BLaER1 (cell line): Measurements from ENCODE around the gene NAMPT.
"Not testable (repeated sequence)": the region's sequence is repeated elsewhere in the genome, so short reads cannot be mapped to it uniquely, and the experiment has no call there.

Experiments
- H3K27ac ChIP-seq: shearing (Covaris generic); formaldehyde crosslinking; 2 replicates; pipeline ENCODE4 v1.8.1; 2022
- H3K27me3 ChIP-seq: shearing (Covaris generic); formaldehyde crosslinking; 2 replicates; pipeline ENCODE4 v1.8.1; 2022
- H3K36me3 ChIP-seq: shearing (Covaris generic); formaldehyde crosslinking; 2 replicates; pipeline ENCODE4 v1.8.1; 2022
- H3K4me1 ChIP-seq: shearing (Covaris generic); formaldehyde crosslinking; 2 replicates; pipeline ENCODE4 v1.8.1; 2022
- H3K4me2 ChIP-seq: shearing (Covaris generic); formaldehyde crosslinking; 2 replicates; pipeline ENCODE4 v1.8.1; 2022
- H3K4me3 ChIP-seq: shearing (Covaris generic); formaldehyde crosslinking; 2 replicates; pipeline ENCODE4 v1.8.1; 2022
- H3K9ac ChIP-seq: shearing (Covaris generic); formaldehyde crosslinking; 2 replicates; pipeline ENCODE4 v1.8.1; 2022
- H3K9me3 ChIP-seq: shearing (Covaris generic); formaldehyde crosslinking; 2 replicates; pipeline ENCODE4 v1.8.1; 2022
- H4K20me1 ChIP-seq: shearing (Covaris generic); formaldehyde crosslinking; 2 replicates; pipeline ENCODE4 v1.8.1; 2022
- Cebpa-rat ChIP-seq: shearing (Covaris generic); IDR thresholded peaks from 2 replicates; pipeline ENCODE4 v1.8.1; 2022

Gene NAMPT

GRCh38 chr7:106218546-106218945 is 66.2 kb downstream of the NAMPT start:
- no peak overlapping the region for H3K9ac ChIP-seq
- H3K27ac ChIP-seq, result no peak overlapping the region
- H3K4me1 ChIP-seq, result no peaks in the 10 kb centered on the region
- H3K27me3 ChIP-seq, result no peaks in the 10 kb centered on the region
- no peak overlapping the region for H3K4me3 ChIP-seq
- H4K20me1 ChIP-seq, result no peaks in the 10 kb centered on the region
- no peaks in the 10 kb centered on the region for H3K9me3 ChIP-seq
- no peaks in the 10 kb centered on the region for H3K36me3 ChIP-seq
- no peak for TF ChIP-seq Cebpa-rat
- H3K4me2 ChIP-seq, result no peak overlapping the region

DNA sequence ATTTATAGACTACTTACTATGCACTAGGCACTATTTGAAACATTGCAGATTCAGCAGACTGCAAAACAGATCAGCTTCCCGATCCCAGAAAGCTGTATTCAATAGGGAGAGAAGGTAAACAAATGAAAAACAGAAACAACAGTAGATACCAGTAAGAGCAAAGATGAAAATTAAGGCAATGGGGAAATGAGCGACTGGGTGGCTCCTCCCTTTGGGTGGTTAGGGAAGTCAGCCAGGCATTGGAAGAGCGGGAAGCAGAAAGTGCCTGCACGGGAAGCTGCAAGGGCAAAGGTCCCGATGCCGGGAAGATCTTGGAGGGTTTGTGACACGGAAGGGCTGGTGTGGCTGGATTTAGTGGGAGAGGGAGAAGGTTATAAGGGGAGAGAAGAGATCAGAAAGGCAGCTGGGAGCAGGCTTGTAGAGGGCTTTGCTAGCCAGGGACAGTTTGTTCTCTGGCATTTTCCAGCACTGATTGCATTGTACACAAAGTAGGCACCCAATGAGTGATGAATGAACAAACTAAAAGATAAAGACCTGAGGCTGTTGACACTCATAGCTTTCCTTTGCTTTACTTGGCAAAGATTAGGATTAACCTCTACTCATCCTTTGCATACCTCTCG is 67.8 kb downstream of the NAMPT start:
- no peak for TF ChIP-seq Cebpa-rat
- Histone ChIP-seq H4K20me1 (no peaks in the 10 kb centered on the region), H3K27me3 (no peaks in the 10 kb centered on the region), H3K4me1 (no peaks in the 10 kb centered on the region), H3K4me2 (no peak overlapping the region), H3K9ac (no peak overlapping the region), H3K4me3 (no peak overlapping the region), H3K36me3 (no peaks in the 10 kb centered on the region), H3K9me3 (no peaks in the 10 kb centered on the region), H3K27ac (no peak overlapping the region)

- Histone ChIP-seq H3K27ac (no peak overlapping the region), H3K4me1 (no peaks in the 10 kb centered on the region), H4K20me1 (no peaks in the 10 kb centered on the region), H3K9me3 (no peaks in the 10 kb centered on the region), H3K4me2 (no peak overlapping the region), H3K4me3 (no peak overlapping the region), H3K9ac (no peak overlapping the region), H3K27me3 (no peaks in the 10 kb centered on the region), H3K36me3 (no peaks in the 10 kb centered on the region)
- TF ChIP-seq Cebpa-rat, result no peak
Measured at GRCh38 chr7:106216517-106216922, 68.3 kb downstream of the NAMPT start.

DNA sequence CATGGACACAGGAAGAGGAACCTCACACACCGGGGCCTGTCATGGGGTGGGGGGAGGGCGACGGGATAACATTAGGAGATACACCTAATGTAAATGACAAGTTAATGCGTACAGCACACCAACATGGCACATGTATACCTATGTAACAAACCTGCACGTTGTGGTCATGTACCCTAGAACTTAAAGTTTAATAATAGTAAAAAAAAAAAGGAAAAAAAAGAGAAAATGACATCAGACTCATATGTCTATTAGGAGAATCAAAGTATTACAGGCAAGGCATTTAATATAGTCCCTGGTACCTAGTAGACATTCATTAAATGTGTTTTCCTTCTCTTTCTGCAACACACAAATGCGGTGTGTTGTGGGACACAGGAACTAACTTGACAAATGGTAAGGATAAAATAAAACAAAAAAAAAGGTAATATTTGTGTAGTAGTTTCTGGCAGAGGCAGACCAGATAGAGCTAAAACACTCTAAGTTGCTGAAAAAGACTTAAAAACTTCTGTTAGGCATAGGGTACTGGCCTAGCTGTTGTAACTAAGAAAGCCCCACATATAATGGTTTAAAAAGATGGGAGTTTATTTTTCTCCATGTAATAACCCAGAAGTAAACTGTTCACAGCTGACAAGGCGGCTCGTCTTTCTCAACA is 68.8 kb downstream of the NAMPT start:
- no peaks in the 10 kb centered on the region for H3K4me1 ChIP-seq
- H4K20me1 ChIP-seq, result no peaks in the 10 kb centered on the region
- H3K36me3 ChIP-seq, result no peaks in the 10 kb centered on the region
- H3K9ac ChIP-seq, result no peak overlapping the region
- H3K9me3 ChIP-seq, result no peaks in the 10 kb centered on the region
- TF ChIP-seq Cebpa-rat, result no peak
- H3K27ac ChIP-seq, result no peak overlapping the region
- no peak overlapping the region for H3K4me2 ChIP-seq
- no peak overlapping the region for H3K4me3 ChIP-seq
- no peaks in the 10 kb centered on the region for H3K27me3 ChIP-seq

GRCh38 chr7:106208944-106209343 is 75.8 kb downstream of the NAMPT start:
- not testable (repeated sequence) for H3K36me3 ChIP-seq, H3K27ac ChIP-seq, H3K4me2 ChIP-seq, H4K20me1 ChIP-seq, H3K4me1 ChIP-seq, H3K4me3 ChIP-seq, H3K27me3 ChIP-seq, H3K9me3 ChIP-seq, H3K9ac ChIP-seq

- Histone ChIP-seq H3K27me3 (no peaks in the 10 kb centered on the region), H3K4me2 (no peak overlapping the region), H3K9ac (no peak overlapping the region), H3K4me3 (no peak overlapping the region), H3K36me3 (no peaks in the 10 kb centered on the region), H4K20me1 (no peaks in the 10 kb centered on the region), H3K27ac (no peak overlapping the region), H3K4me1 (no peaks in the 10 kb centered on the region), H3K9me3 (peaks cover 6% of the 10 kb centered on the region; the same call in 1 of the 2 replicates)
- TF ChIP-seq Cebpa-rat, result no peak
Measured at GRCh38 chr7:106206826-106207541, 77.8 kb downstream of the NAMPT start.

DNA sequence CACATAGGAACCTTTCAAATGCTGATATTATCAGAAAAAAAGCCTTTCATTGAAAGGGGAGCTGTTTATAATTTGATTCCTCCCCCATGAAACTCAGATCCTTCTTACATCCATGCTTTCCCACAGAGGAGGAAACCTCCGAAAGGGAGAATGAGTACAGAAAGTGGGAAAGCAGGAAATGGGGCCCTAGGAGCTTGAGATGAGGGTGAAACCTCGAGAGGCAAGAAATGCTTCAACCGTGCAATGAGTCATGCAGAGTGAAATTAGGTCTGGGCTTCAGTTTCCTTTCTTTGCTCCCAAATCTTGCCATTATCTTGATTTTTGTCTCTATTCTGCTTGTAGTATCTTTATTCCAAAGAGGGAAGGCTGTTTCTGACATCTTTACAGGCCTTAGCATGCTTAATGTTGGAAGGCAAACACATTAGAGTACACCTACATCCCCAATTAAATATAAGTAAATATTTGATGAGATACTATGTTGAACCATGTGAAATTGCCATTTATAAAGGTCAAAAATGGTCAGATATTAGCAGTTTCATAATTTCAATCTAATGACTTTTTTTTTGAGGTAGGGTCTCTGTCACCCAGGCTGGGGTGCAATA is 79.1 kb downstream of the NAMPT start:
- no peak overlapping the region for H3K4me2 ChIP-seq
- H3K27ac ChIP-seq, result no peak overlapping the region
- H3K4me1 ChIP-seq, result no peaks in the 10 kb centered on the region
- H3K9ac ChIP-seq, result no peak overlapping the region
- H3K36me3 ChIP-seq, result no peaks in the 10 kb centered on the region
- no peaks in the 10 kb centered on the region for H3K27me3 ChIP-seq
- no peaks in the 10 kb centered on the region for H4K20me1 ChIP-seq
- H3K4me3 ChIP-seq, result no peak overlapping the region
- TF ChIP-seq Cebpa-rat, result no peak
- H3K9me3 ChIP-seq, result peaks cover 6% of the 10 kb centered on the region; the same call in 1 of the 2 replicates

DNA sequence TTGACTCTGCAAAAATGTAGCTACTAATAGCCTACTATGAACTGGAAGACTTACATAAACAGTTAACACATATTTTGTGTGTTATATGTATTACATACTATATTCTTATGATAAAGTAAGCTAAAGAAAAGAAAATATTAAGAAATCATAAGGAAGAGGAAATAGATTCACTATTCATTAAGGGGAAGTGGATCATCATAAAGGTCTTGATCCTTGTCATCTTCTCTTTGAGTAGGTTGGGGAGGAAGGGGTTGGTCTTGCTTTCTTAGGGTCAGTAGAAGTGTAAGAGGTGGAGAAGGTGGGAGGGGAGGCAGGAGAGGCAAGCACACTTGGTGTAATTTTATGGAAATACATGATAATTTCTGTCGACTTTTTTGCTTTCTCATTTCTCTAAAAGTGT is 81.3 kb downstream of the NAMPT start:
- H3K36me3 ChIP-seq, result no peaks in the 10 kb centered on the region
- TF ChIP-seq Cebpa-rat, result no peak
- peaks cover 11% of the 10 kb centered on the region for H3K4me1 ChIP-seq
- H4K20me1 ChIP-seq, result no peaks in the 10 kb centered on the region
- no peak overlapping the region for H3K4me2 ChIP-seq
- H3K9ac ChIP-seq, result no peak overlapping the region
- H3K9me3 ChIP-seq, result no peaks in the 10 kb centered on the region
- H3K4me3 ChIP-seq, result no peak overlapping the region
- H3K27me3 ChIP-seq, result no peaks in the 10 kb centered on the region
- H3K27ac ChIP-seq, result no peak overlapping the region

- no peaks in the 10 kb centered on the region for H3K9me3 ChIP-seq
- no peak overlapping the region for H3K27ac ChIP-seq
- no peak overlapping the region for H3K4me2 ChIP-seq
- no peaks in the 10 kb centered on the region for H3K27me3 ChIP-seq
- H3K9ac ChIP-seq, result no peak overlapping the region
- peaks cover 15% of the 10 kb centered on the region for H3K4me1 ChIP-seq
- no peak overlapping the region for H3K4me3 ChIP-seq
- TF ChIP-seq Cebpa-rat, result no peak
- no peaks in the 10 kb centered on the region for H4K20me1 ChIP-seq
- no peaks in the 10 kb centered on the region for H3K36me3 ChIP-seq
Measured at GRCh38 chr7:106201164-106201563, 83.6 kb downstream of the NAMPT start.

GRCh38 chr7:106199813-106200364 is 84.9 kb downstream of the NAMPT start:
- Histone ChIP-seq H3K9me3 (no peaks in the 10 kb centered on the region), H3K9ac (no peak overlapping the region), H3K4me1 (peaks cover 15% of the 10 kb centered on the region), H3K36me3 (no peaks in the 10 kb centered on the region), H3K27me3 (no peaks in the 10 kb centered on the region), H3K27ac (no peak overlapping the region), H3K4me3 (no peak overlapping the region), H4K20me1 (no peaks in the 10 kb centered on the region), H3K4me2 (no peak overlapping the region)
- no peak for TF ChIP-seq Cebpa-rat
